AML-193 (cell line): ENCODE data around the gene HHATL.

ENCODE experiments used
- DNase-seq, 2 experiments: peaks; one replicate each; lab custom pipeline; 2025; lab: John Stamatoyannopoulos, UW

HHATL gene

GRCh38 chr3:42652611-42653302, 49.8 kb downstream of the HHATL start:
- DNase-seq = peak; percentile 92 to 95

GRCh38 chr3:42652251-42652610, 50.4 kb downstream of the HHATL start:
- no peak for DNase-seq

- DNase-seq = no peak
Measured at GRCh38 chr3:42651248-42652091, 51.1 kb downstream of the HHATL start.

- no peak for DNase-seq
Measured at GRCh38 chr3:42649783-42650182, 52.8 kb downstream of the HHATL start.

GRCh38 chr3:42649006-42649405, 53.6 kb downstream of the HHATL start:
- no peak for DNase-seq

- no peak for DNase-seq
Measured at GRCh38 chr3:42647821-42648459, 54.7 kb downstream of the HHATL start.
